B cell (primary cell): ENCODE results near the gene HARBI1. TPM values are rescaled to one million over a fixed set of nuclear protein-coding genes. Genes with fewer than 3 reads are reported as not detected.
A peak's percentile ranks its signal among the peaks of the same experiment; 100 is the strongest.

Experiments
- ATAC-seq: fragments of 200-7000 bp; cut with Tn5 transposase; one replicate; pipeline ENCODE4 v1.10.0; 2021; ENCODE audit warnings: low read depth, mild to moderate bottlenecking, moderate number of reproducible peaks, moderate library complexity
- CTCF ChIA-PET: fragments of 350-600 bp; sonication (Branson Sonifier 250); formaldehyde crosslinking; loops from one replicate; lab custom pipeline; 2021; ENCODE audit warnings: antibody characterized with exemption, inconsistent platforms; lab: Charles Lee
- POLR2A ChIA-PET: fragments of 350-600 bp; sonication (Branson Sonifier 250); formaldehyde crosslinking; loops from one replicate; lab custom pipeline; 2021; ENCODE audit warnings: antibody characterized with exemption; lab: Charles Lee
- DNase-seq: peaks from one replicate; pipeline ENCODE4 v3.0.0; 2013
- H2AFZ ChIP-seq: 2 replicates; pipeline ENCODE4 v1.6.1; 2012; ENCODE audit warnings: mild to moderate bottlenecking, low read depth, low read length; ENCODE audit not compliant: insufficient read depth, poor library complexity, severe bottlenecking
- H3K27ac ChIP-seq, 2 donors: 1 replicate in 1 of 2; 2 replicates in 1 of 2; pipeline ENCODE4 v1.5.1; 2012 to 2013; ENCODE audit warnings: low read length in 2 of 2, mild to moderate bottlenecking in 2 of 2, moderate library complexity in 1 of 2
- H3K27me3 ChIP-seq, 4 experiments: fragments of 200-600 bp in 1 of 4; sonication (generic) in 1 of 4; replicated peaks in 1 of 4; 1 replicate in 2 of 4; 2 replicates in 2 of 4; pipeline versions ENCODE4 v1.6.1 to v1.7.0; 2013 to 2016; ENCODE audit warnings: low read length in 3 of 4, mild to moderate bottlenecking in 2 of 4, mixed read lengths in 1 of 4, moderate library complexity in 1 of 4; ENCODE audit not compliant: insufficient read depth in 4 of 4, control insufficient read depth in 3 of 4; ENCODE audit errors: control extremely low read depth in 1 of 4
- H3K36me3 ChIP-seq, 2 experiments: replicated peaks in 1 of 2; 1 replicate in 1 of 2; 2 replicates in 1 of 2; pipeline versions ENCODE4 v1.6.1 to v1.7.1; 2013; ENCODE audit warnings: low read length in 1 of 2; ENCODE audit not compliant: insufficient read depth in 2 of 2, control insufficient read depth in 1 of 2; ENCODE audit errors: control extremely low read depth in 1 of 2, extremely low read depth in 1 of 2
- H3K4me1 ChIP-seq, 2 donors: fragments of 200-600 bp in 1 of 2; sonication (generic) in 1 of 2; 1 replicate in 1 of 2; 2 replicates in 1 of 2; pipeline versions ENCODE4 v1.5.1 to v1.6.1; 2013 to 2017; ENCODE audit warnings: low read length in 2 of 2; ENCODE audit not compliant: control insufficient read depth in 2 of 2, insufficient read depth in 2 of 2
- H3K4me2 ChIP-seq: replicated peaks from 2 replicates; pipeline ENCODE3; 2012; ENCODE audit warnings: mild to moderate bottlenecking, low read depth, low read length; ENCODE audit not compliant: poor library complexity, severe bottlenecking
- H3K4me3 ChIP-seq, 5 experiments: fragments of 200-600 bp in 1 of 5; sonication (generic) in 1 of 5; 1 replicate in 3 of 5; 2 replicates in 2 of 5; pipeline versions ENCODE4 v1.5.1 to v1.7.0; 2011 to 2016; ENCODE audit warnings: low read length in 4 of 5, mild to moderate bottlenecking in 4 of 5, low read depth in 2 of 5, control low read depth in 1 of 5, moderate library complexity in 1 of 5; ENCODE audit not compliant: insufficient read depth in 1 of 5; ENCODE audit errors: control extremely low read depth in 1 of 5, extremely low read depth in 1 of 5
- H3K79me2 ChIP-seq: fragments of 200-600 bp; sonication (generic); one replicate; pipeline ENCODE4 v1.6.0; 2016; ENCODE audit warnings: low read length; ENCODE audit not compliant: control insufficient read depth, insufficient read depth
- H3K9ac ChIP-seq: fragments of 200-600 bp; sonication (generic); 2 replicates; pipeline ENCODE4 v1.6.1; 2017; ENCODE audit warnings: mild to moderate bottlenecking, low read length, moderate library complexity
- H3K9me3 ChIP-seq, 3 donors: one replicate each; pipeline versions ENCODE4 v1.6.1 to v1.7.1; 2013; ENCODE audit warnings: low read length in 2 of 3; ENCODE audit not compliant: control insufficient read depth in 2 of 3, insufficient read depth in 1 of 3; ENCODE audit errors: control extremely low read depth in 1 of 3
- H4K20me1 ChIP-seq: 2 replicates; pipeline ENCODE4 v1.6.0; 2012; ENCODE audit warnings: mild to moderate bottlenecking, low read length; ENCODE audit not compliant: insufficient read depth, control insufficient read depth, poor library complexity, severe bottlenecking
- H3K27ac Mint-ChIP-seq: one replicate; pipeline ENCODE4 v1.8.0; 2021; ENCODE audit warnings: mixed read lengths
- H3K27me3 Mint-ChIP-seq: one replicate; pipeline ENCODE4 v1.8.0; 2021; ENCODE audit warnings: mixed read lengths
- H3K4me1 Mint-ChIP-seq: one replicate; pipeline ENCODE4 v1.8.0; 2021; ENCODE audit warnings: mixed read lengths
- H3K4me3 Mint-ChIP-seq: one replicate; pipeline ENCODE4 v1.8.0; 2021; ENCODE audit warnings: mixed read lengths
- H3K9me3 Mint-ChIP-seq: one replicate; pipeline ENCODE4 v1.8.0; 2022; ENCODE audit warnings: mixed read lengths; ENCODE audit not compliant: insufficient read depth
- CTCF ChIP-seq: fragments of 200-600 bp; IDR thresholded peaks from one replicate; pipeline ENCODE4 v1.8.0; 2022; ENCODE audit warnings: antibody characterized with exemption, mild to moderate bottlenecking
- EZH2 ChIP-seq: IDR thresholded peaks from 2 replicates; pipeline ENCODE4 v1.6.1; 2012; ENCODE audit warnings: borderline replicate concordance, low read depth, mild to moderate bottlenecking, moderate library complexity, low read length; ENCODE audit not compliant: insufficient read depth, poor library complexity, severe bottlenecking
- WGBS: methylation state at CpG from one replicate; pipeline ENCODE4 v1.1.5; 2013; ENCODE audit warnings: missing lambda C conversion rate; ENCODE audit not compliant: insufficient coverage; 5-methylcytosine and 5-hydroxymethylcytosine counted together
- intact Hi-C: fragments of 100-400 bp; cut with micrococcal nuclease; formaldehyde crosslinking; loops from one replicate; pipeline ENCODE4 v1.10.0; 2022
- polyA plus RNA-seq: library from polyadenylated mRNA; depleted of rRNA; stranded (reverse); fragments of >200 nt; gene quantifications from 2 replicates; pipeline ENCODE4 v1.2.3, GENCODE V29; 2012
- total RNA-seq, 2 donors: library from RNA; stranded (reverse); fragments of 120-200 nt in 1 of 2; gene quantifications; 1 replicate in 1 of 2; 2 replicates in 1 of 2; pipeline versions ENCODE4 v1.2.3 to v1.2.4, GENCODE V29; 2013 to 2022

Gene HARBI1
- total and polyA plus RNA-seq, 2 donors (not counting 1 experiment from before 2014, with no cell fraction given): 7.7 to 8.0 TPM

GRCh38 chr11:46593550-46594373 is 23.3 kb downstream of the HARBI1 start, which contains the start of gene AMBRA1:
AMBRA1 (minus strand) TSS chr11:46594023; CDS start chr11:46548380, 45,643 bp downstream.
- Histone ChIP-seq H3K36me3 (no peaks in the 10 kb centered on the region), H4K20me1 (peaks cover 34% of the 10 kb centered on the region), H3K27ac (peak within 1 kb of the TSS; percentile 58 to 78), H3K27me3 (no peaks in the 10 kb centered on the region), H3K4me1 (peaks cover 18 to 21% of the 10 kb centered on the region in 2 donors), H3K9me3 (no peaks in the 10 kb centered on the region), H3K4me2 (peak within 1 kb of the TSS; percentile 99), H3K9ac (peak within 1 kb of the TSS; percentile 94), H2AFZ (peak within 1 kb of the TSS; percentile 86), H3K79me2 (peaks cover 63% of the 10 kb centered on the region), H3K4me3 (peak within 1 kb of the TSS; percentile 71 to 98 (median 80))
- peak; percentile 90 for DNase-seq
- H3K27ac Mint-ChIP-seq: peak within 1 kb of the TSS; percentile 91
- H3K4me3 Mint-ChIP-seq: peak within 1 kb of the TSS; percentile 93
- intact Hi-C loops: loop anchor here (1.0 kb wide), 3 partner anchors 24 to 107 kb away; partner anchors contain the start of genes ARHGAP1, ATG13 and HARBI1
- ChIA-PET CTCF (interaction anchor here (1.2 to 1.6 kb wide), 5 partner anchors 24 to 106 kb away, joined by 3 to 9 read pairs (median 3); partner anchors contain the start of genes ARHGAP1, ATG13, HARBI1 and ZNF408), POLR2A (interaction anchor here (0.9 to 1.9 kb wide), 4 partner anchors 19 to 33 kb away, joined by 5 to 10 read pairs (median 6); partner anchors contain the start of genes ATG13 and HARBI1)
- peaks cover 39% of the 10 kb centered on the region for H3K4me1 Mint-ChIP-seq
- WGBS: under 1% methylated on average over 48 of the region's 54 CpGs
- H3K27me3 Mint-ChIP-seq: no peaks in the 10 kb centered on the region
- peak; percentile 92 for ATAC-seq
- TF ChIP-seq CTCF (no peak), EZH2 (no peak)
- no peaks in the 10 kb centered on the region for H3K9me3 Mint-ChIP-seq
